HEK293 (cell line): ENCODE results near the gene NCK1.

Experiments used
- CTCF ChIA-PET: fragments of 350-600 bp; formaldehyde crosslinking; extraction: SDS; loops from one replicate; lab custom pipeline; 2021; ENCODE audit warnings: antibody characterized with exemption; lab: Yijun Ruan, JAX
- POLR2A ChIA-PET: fragments of 300-600 bp; formaldehyde crosslinking; extraction: SDS; loops from one replicate; lab custom pipeline; 2020; ENCODE audit warnings: antibody characterized with exemption, inconsistent platforms; lab: Yijun Ruan, JAX
- H3K27ac ChIP-seq: fragments of 200-500 bp; sonication (Bioruptor generic); 2 replicates; pipeline ENCODE4 v1.5.1; 2014; ENCODE audit warnings: low read depth, low read length, control low read depth, inconsistent platforms; ENCODE audit errors: extremely low read depth
- H3K36me3 ChIP-seq, 2 experiments: fragments of 200-500 bp in 1 of 2; sonication (Bioruptor generic) in 1 of 2; 1 replicate in 1 of 2; 2 replicates in 1 of 2; pipeline ENCODE4 v1.5.1; 2014 to 2017; ENCODE audit warnings: inconsistent platforms in 2 of 2, low read length in 2 of 2; ENCODE audit not compliant: control insufficient read depth in 2 of 2, insufficient read depth in 1 of 2
- H3K4me1 ChIP-seq: fragments of 200-500 bp; sonication (Bioruptor generic); 2 replicates; pipeline ENCODE4 v1.5.1; 2014; ENCODE audit warnings: mild to moderate bottlenecking, low read length, inconsistent platforms; ENCODE audit not compliant: control insufficient read depth, insufficient read depth
- H3K4me3 ChIP-seq: 2 replicates; pipeline ENCODE4 v1.5.1; 2011; ENCODE audit warnings: low read depth, mild to moderate bottlenecking, control low read depth, low read length, moderate library complexity
- H3K9me3 ChIP-seq: fragments of 200-500 bp; sonication (Bioruptor generic); 2 replicates; pipeline ENCODE4 v1.5.1; 2014; ENCODE audit warnings: low read depth, low read length, inconsistent platforms; ENCODE audit not compliant: control insufficient read depth, insufficient read depth
- GLIS2 ChIP-seq: fragments of 450-650 bp; formaldehyde crosslinking; IDR thresholded peaks from 2 replicates; pipeline ENCODE4 v1.5.1; 2016; ENCODE audit warnings: missing biosample characterization, missing genetic modification characterization
- PBX3 ChIP-seq: sonication (generic); formaldehyde crosslinking; IDR thresholded peaks from 2 replicates; pipeline ENCODE4 v1.8.1; 2022; ENCODE audit warnings: mild to moderate bottlenecking, moderate library complexity, missing genetic modification reagents
- REST ChIP-seq: fragments of 450-650 bp; formaldehyde crosslinking; IDR thresholded peaks from 2 replicates; pipeline ENCODE4 v1.5.1; 2016; ENCODE audit warnings: missing biosample characterization, missing genetic modification characterization
- SP7 ChIP-seq: fragments of 450-650 bp; formaldehyde crosslinking; IDR thresholded peaks from 2 replicates; pipeline ENCODE4 v1.5.1; 2016; ENCODE audit warnings: missing biosample characterization, missing genetic modification characterization
- YY2 ChIP-seq: fragments of 450-650 bp; formaldehyde crosslinking; IDR thresholded peaks from 2 replicates; pipeline ENCODE4 v1.5.1; 2016; ENCODE audit warnings: missing biosample characterization, missing genetic modification characterization
- ZNF112 ChIP-seq: fragments of 450-650 bp; formaldehyde crosslinking; IDR thresholded peaks from 2 replicates; pipeline ENCODE4 v1.5.0; 2017; ENCODE audit warnings: missing biosample characterization, missing genetic modification characterization
- ZNF121 ChIP-seq: fragments of 450-650 bp; formaldehyde crosslinking; IDR thresholded peaks from 2 replicates; pipeline ENCODE4 v1.5.1; 2016; ENCODE audit warnings: missing biosample characterization, missing genetic modification characterization
- ZNF148 ChIP-seq: fragments of 450-650 bp; formaldehyde crosslinking; IDR thresholded peaks from 2 replicates; pipeline ENCODE4 v1.5.0; 2017; ENCODE audit warnings: missing biosample characterization, missing genetic modification characterization, borderline replicate concordance
- ZNF16 ChIP-seq: fragments of 450-650 bp; formaldehyde crosslinking; IDR thresholded peaks from 2 replicates; pipeline ENCODE4 v1.5.1; 2016; ENCODE audit warnings: low read depth, missing biosample characterization, missing genetic modification characterization
- ZNF280D ChIP-seq: fragments of 450-650 bp; formaldehyde crosslinking; IDR thresholded peaks from 2 replicates; pipeline ENCODE4 v1.5.1; 2016; ENCODE audit warnings: missing biosample characterization, missing genetic modification characterization
- ZNF292 ChIP-seq: fragments of 450-650 bp; formaldehyde crosslinking; IDR thresholded peaks from 2 replicates; pipeline ENCODE4 v1.5.1; 2016; ENCODE audit warnings: low read depth, missing biosample characterization, missing genetic modification characterization, borderline replicate concordance
- ZNF311 ChIP-seq: fragments of 450-650 bp; formaldehyde crosslinking; IDR thresholded peaks from 2 replicates; pipeline ENCODE4 v1.5.1; 2017; ENCODE audit warnings: missing biosample characterization, missing genetic modification characterization, borderline replicate concordance
- ZNF48 ChIP-seq: fragments of 450-650 bp; formaldehyde crosslinking; IDR thresholded peaks from 2 replicates; pipeline ENCODE4 v1.5.1; 2016; ENCODE audit warnings: missing biosample characterization, missing genetic modification characterization
- ZNF521 ChIP-seq: fragments of 450-650 bp; formaldehyde crosslinking; IDR thresholded peaks from 2 replicates; pipeline ENCODE4 v1.5.1; 2017; ENCODE audit warnings: missing biosample characterization, mild to moderate bottlenecking, missing genetic modification characterization
- ZNF600 ChIP-seq: fragments of 450-650 bp; formaldehyde crosslinking; IDR thresholded peaks from 2 replicates; pipeline ENCODE4 v1.5.1; 2016; ENCODE audit warnings: missing biosample characterization, missing genetic modification characterization
- ZNF626 ChIP-seq: fragments of 450-650 bp; sonication (Bioruptor Pico); formaldehyde crosslinking; IDR thresholded peaks from 2 replicates; pipeline ENCODE4 v1.5.1; 2018; ENCODE audit warnings: missing biosample characterization, missing genetic modification characterization, inconsistent platforms
- ZNF629 ChIP-seq: fragments of 450-650 bp; formaldehyde crosslinking; IDR thresholded peaks from 2 replicates; pipeline ENCODE4 v1.5.1; 2017; ENCODE audit warnings: missing biosample characterization, missing genetic modification characterization
- ZNF792 ChIP-seq: fragments of 450-650 bp; formaldehyde crosslinking; IDR thresholded peaks from 2 replicates; pipeline ENCODE4 v1.5.1; 2016; ENCODE audit warnings: missing biosample characterization, missing genetic modification characterization
- TF ChIP-seq, protein P1 (sequence below): fragments of 450-650 bp; formaldehyde crosslinking; IDR thresholded peaks from 2 replicates; pipeline ENCODE4 v1.5.1; 2016; ENCODE audit warnings: missing biosample characterization, missing genetic modification characterization
- TF ChIP-seq, protein P2 (sequence below): fragments of 450-650 bp; formaldehyde crosslinking; IDR thresholded peaks from 2 replicates; pipeline ENCODE4 v1.5.1; 2016; ENCODE audit warnings: missing biosample characterization, missing genetic modification characterization

The NCK1 gene

DNA sequence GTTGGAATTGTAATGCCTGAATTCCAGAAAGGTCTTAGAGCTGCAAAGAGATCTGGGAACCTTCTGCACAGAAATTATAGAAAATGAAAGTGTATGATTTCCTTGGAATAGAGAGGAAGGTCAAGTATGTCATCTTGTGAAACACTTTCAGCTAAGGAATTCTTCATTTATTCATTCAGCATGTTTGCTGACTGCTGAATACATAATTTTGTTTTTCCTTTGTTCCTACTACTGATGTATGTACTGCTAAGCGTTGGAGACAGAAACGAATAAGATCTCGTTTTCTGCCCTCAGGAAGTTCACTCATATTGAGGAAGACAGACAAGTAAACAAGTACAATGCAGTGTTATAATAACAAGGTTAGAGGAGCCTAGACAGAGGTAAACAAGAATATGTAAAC, 81.4 kb downstream of the NCK1 start:
- no peak overlapping the region for H3K4me3 ChIP-seq
- H3K36me3 ChIP-seq, result peaks cover 0 to 10% of the 10 kb centered on the region in 2 experiments; a peak in 1 of 3 replicates
- ChIA-PET POLR2A (no interaction called here), CTCF (interaction anchor here (0.6 kb wide), 1 partner anchor 12 kb away, joined by 3 read pairs; no protein-coding TSS in a partner anchor)
- no peak overlapping the region for H3K27ac ChIP-seq
- TF ChIP-seq ZNF521 (tag by site-specific recombination) (no peak), ZNF292 (tag by site-specific recombination) (no peak)
- H3K4me1 ChIP-seq, result no peaks in the 10 kb centered on the region
- no peaks in the 10 kb centered on the region for H3K9me3 ChIP-seq

DNA sequence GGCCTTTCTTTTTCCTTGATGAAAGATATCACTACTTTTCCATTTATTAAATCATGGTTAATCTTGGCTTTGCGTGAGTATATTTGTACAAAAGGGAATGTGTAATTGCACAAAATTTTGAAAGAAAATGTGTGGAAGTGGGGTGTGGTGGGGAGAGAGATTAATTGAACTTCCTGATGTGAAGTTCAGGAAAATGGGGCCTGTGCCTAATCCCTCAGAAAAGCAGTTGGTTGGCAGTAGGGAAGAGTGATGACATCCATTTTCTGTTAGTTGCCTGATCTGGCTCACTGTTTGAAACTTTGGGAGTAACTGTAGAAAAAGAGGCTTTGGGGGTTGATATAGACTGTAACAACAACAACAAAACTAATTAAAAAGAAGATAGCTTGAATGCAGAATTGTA, 85.0 kb downstream of the NCK1 start:
- TF ChIP-seq SP7 (no peak), ZNF112 (tag by site-specific recombination) (no peak), PBX3 (CRISPR knock-in tag) (no peak), ZNF626 (tag by site-specific recombination) (no peak), ZNF121 (tag by site-specific recombination) (no peak), ZNF629 (tag by site-specific recombination) (no peak), ZNF148 (tag by site-specific recombination) (no peak), GLIS2 (no peak), ZNF16 (tag by site-specific recombination) (no peak), ZNF48 (tag by site-specific recombination) (no peak), ZNF311 (tag by site-specific recombination) (no peak), YY2 (tag by site-specific recombination) (no peak), ZNF280D (tag by site-specific recombination) (no peak), ZNF600 (tag by site-specific recombination) (no peak), REST (tag by site-specific recombination) (no peak), ZNF792 (tag by site-specific recombination) (no peak)
- TF ChIP-seq, protein P1, sequence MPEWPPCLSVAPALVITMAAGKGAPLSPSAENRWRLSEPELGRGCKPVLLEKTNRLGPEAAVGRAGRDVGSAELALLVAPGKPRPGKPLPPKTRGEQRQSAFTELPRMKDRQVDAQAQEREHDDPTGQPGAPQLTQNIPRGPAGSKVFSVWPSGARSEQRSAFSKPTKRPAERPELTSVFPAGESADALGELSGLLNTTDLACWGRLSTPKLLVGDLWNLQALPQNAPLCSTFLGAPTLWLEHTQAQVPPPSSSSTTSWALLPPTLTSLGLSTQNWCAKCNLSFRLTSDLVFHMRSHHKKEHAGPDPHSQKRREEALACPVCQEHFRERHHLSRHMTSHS (tag by site-specific recombination), result no peak
- TF ChIP-seq, protein P2, sequence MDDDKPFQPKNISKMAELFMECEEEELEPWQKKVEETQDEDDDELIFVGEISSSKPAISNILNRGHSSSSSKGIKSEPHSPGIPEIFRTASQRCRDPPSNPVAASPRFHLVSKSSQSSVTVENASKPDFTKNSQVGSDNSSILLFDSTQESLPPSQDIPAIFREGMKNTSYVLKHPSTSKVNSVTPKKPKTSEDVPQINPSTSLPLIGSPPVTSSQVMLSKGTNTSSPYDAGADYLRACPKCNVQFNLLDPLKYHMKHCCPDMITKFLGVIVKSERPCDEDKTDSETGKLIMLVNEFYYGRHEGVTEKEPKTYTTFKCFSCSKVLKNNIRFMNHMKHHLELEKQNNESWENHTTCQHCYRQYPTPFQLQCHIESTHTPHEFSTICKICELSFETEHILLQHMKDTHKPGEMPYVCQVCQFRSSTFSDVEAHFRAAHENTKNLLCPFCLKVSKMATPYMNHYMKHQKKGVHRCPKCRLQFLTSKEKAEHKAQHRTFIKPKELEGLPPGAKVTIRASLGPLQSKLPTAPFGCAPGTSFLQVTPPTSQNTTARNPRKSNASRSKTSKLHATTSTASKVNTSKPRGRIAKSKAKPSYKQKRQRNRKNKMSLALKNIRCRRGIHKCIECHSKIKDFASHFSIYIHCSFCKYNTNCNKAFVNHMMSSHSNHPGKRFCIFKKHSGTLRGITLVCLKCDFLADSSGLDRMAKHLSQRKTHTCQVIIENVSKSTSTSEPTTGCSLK (tag by site-specific recombination), result no peak
- TF ChIP-seq, all 188 proteins: peak for 0
- no peak overlapping the region for H3K27ac ChIP-seq
- POLR2A ChIA-PET, result no interaction called here
- no peaks in the 10 kb centered on the region for H3K4me1 ChIP-seq
- no peak overlapping the region for H3K4me3 ChIP-seq
- H3K9me3 ChIP-seq, result no peaks in the 10 kb centered on the region
- H3K36me3 ChIP-seq, result peaks cover 0 to 10% of the 10 kb centered on the region in 2 experiments; a peak in 1 of 3 replicates
- CTCF ChIA-PET, result no interaction called here
